HG03432 (cell line): ENCODE results near the gene SGSM2.

ENCODE experiments used
- ATAC-seq: cut with Tn5 transposase; IDR thresholded peaks from one replicate; pipeline ENCODE4 v1.9.1; 2021; ENCODE audit warnings: mild to moderate bottlenecking, moderate library complexity; ENCODE audit not compliant: unreplicated experiment

SGSM2 gene

GRCh38 chr17:2384439-2385127, 47.3 kb downstream of the SGSM2 start:
- no peak for ATAC-seq

GRCh38 chr17:2385240-2386210, 48.2 kb downstream of the SGSM2 start:
- no peak for ATAC-seq

GRCh38 chr17:2386400-2387085, 49.2 kb downstream of the SGSM2 start:
- ATAC-seq, result no peak

- ATAC-seq, result no peak
Observed at GRCh38 chr17:2387086-2388019, 50.1 kb downstream of the SGSM2 start.

- ATAC-seq, result no peak
Observed at GRCh38 chr17:2388020-2388682, 50.9 kb downstream of the SGSM2 start.

GRCh38 chr17:2388683-2389055, 51.4 kb downstream of the SGSM2 start:
- ATAC-seq, result no peak

- ATAC-seq, result no peak
Observed at GRCh38 chr17:2390199-2390836, 53.0 kb downstream of the SGSM2 start.

GRCh38 chr17:2391597-2392251, 54.4 kb downstream of the SGSM2 start:
- ATAC-seq, result no peak

- peak; percentile 58 for ATAC-seq
Observed at GRCh38 chr17:2392252-2393173, 55.2 kb downstream of the SGSM2 start.

- ATAC-seq, result peak; percentile 39
Observed at GRCh38 chr17:2393174-2393953, 56.1 kb downstream of the SGSM2 start.

GRCh38 chr17:2393954-2394749, 56.9 kb downstream of the SGSM2 start:
- ATAC-seq, result no peak

- no peak for ATAC-seq
Observed at GRCh38 chr17:2394775-2395201, 57.5 kb downstream of the SGSM2 start.

- no peak for ATAC-seq
Observed at GRCh38 chr17:2395258-2396181, 58.2 kb downstream of the SGSM2 start.

- ATAC-seq, result no peak
Observed at GRCh38 chr17:2396192-2396567, 58.9 kb downstream of the SGSM2 start.

GRCh38 chr17:2396568-2397246, 59.4 kb downstream of the SGSM2 start:
- no peak for ATAC-seq
